Measurements from ENCODE around the gene UCK2.

Gene UCK2

DNA sequence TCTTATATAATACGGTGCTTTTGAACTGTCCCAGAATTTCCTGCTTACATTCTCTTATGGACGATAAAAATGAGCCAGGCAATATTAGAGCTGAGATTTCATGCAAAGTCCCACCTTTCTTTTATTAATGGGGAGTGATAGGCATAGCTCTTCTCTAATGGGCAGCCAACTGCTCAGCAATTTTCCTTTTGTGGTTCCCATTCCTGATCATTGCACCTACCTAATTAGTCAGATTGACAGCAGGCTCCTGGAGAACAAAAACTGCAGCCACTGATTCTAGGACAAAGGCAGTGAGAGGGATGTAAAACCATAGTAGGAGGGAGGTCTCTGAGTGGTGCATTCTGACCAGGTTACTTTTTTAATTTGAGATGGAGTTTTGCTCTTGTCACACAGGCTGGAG is 110.4 kb downstream of the UCK2 start:
- no peak for DNase-seq (ENCODE audit: low spot score)

DNA sequence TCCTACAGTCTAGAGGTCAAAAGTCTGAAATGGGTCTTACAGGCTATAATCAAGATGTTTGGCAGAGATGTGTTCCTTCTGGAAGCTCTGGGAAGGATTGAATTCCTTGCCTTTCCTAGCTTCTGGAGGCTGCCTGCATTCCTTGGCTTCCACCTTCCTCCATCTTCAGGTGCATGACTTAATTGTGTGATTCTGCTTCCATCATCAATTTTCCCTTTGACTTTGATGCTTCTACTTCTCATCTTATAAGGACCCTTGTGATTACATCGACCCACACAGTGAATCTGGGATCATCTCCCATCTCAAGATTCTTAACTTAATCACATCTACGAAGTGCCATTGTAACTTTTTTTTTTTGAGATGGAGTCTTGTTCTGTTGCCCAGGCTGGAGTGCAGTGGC is 111.4 kb downstream of the UCK2 start:
- DNase-seq (ENCODE audit: low spot score) = no peak

DNA sequence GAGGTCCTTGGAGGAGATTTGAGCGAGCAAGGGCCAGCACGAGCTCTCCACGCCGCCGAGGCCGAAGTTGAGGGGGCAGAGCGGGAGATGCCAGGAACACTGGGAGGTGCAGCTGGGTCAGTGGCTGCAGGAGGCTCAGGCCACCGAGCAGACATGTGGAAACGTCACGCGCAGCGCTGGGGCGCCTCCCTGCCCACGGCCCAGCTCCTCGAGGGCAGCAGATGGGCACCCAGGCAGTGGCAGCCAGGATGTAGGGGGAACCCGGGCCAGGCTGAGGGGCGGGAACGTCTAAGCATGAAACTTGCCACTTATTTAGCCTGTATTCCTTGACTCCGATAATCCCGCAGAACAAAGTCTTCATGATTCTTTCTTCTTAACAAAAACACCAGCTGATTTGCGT is 114.1 kb downstream of the UCK2 start:
- DNase-seq (ENCODE audit: low spot score) = no peak

DNA sequence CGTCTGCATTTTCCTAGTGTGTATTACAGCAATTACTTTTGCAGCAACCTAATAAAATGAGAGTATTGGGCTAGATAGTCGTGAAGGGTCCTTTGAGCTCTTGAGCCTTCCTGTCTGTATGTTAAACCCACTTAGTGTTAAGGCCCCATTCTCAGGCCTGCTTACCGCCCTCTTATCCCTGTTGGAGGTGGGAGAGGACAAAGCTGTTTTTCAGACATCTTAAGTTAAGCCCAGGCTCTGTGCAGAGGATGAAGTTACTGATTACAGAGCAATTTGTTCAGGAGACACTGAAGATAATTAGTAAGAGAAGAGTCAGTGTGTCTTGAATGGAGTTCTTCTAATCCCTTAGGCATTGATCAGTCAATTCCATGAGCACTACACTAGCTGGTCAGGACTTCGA is 114.6 kb downstream of the UCK2 start:
- no peak for DNase-seq (ENCODE audit: low spot score)

DNA sequence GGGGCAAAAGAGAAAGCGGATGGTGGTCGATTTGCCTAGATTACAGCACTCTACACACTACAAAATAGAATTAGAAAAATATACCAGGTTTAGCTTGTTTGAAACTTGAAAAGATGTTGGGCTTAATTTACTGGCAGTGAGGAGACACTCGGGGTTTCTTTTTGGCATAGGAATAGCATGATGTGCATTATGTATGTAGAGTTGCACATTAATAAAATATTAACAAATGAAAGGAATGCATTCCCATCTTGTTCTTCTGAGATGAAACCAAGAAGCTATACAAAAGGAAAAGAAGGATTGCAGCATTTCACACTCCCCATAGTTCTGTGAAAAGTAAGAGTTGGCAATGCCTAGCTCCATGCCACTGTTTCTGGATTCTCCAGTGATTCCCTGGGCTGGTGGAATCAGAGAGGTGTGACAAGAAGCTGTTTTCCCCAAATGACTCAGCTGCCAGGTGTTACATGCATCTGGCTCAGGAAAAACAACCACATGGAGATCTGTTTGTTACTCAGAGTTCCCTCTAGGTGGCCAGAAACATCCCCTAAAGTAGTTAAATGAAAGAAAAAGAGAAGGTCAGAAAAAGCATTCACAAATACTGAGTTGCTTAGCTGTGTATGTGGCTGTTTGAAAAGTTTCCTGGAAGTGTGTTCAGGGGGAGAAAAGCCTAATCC is 115.6 kb downstream of the UCK2 start:
- no peak for DNase-seq (ENCODE audit: low spot score)

DNA sequence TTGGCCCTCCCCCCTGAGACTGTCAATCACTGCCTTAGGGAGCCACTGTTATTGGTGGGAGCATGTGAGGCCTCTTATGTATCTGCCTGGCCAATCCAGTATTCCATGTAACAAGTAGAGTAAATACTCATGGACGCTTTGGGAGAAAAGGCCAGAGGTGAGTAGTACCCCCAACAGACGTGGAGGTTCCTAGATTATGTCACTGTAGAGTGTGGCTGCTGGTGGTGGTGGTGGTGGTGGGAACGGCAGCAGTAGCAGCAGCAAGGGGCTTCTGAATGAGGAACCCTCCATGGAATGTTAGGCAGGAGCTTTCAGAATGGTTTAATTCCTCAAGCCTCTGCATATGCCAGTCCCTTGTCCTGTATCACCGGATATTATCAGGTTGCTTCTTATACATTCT is 118.5 kb downstream of the UCK2 start:
- no peak for DNase-seq (ENCODE audit: low spot score)

DNA sequence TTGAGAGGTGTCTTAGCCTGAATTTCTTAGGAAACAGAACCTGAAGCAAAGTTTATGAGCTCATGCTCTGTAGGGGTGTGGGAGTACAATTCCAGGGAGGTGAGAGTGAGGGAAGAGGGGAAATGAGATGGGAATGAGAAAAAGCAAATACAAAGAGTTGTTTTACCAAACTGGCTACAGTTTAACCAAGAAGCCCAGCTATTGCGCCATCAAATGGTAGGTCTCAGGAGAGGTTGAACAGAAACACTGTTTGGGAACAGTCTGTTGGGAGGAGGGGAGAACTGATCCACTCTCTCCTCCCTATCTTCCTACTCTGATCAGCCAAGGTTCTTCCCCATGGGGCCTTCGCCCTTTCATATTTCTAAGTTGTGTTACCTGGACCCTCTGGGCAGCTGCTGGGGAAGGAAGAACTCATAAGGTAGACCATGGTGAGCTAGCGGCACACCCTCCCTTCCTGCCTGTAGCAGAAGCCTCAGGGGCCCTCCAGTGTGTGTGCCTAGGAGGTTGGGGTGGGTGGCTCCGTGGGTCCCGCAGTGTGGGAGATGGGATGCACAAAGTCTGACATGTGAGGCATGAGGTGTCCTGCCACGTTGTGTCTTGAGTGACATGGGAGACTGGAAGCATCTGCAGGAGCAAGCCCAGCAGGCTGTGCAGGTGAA is 120.5 kb downstream of the UCK2 start:
- DNase-seq (ENCODE audit: low spot score) = no peak

DNA sequence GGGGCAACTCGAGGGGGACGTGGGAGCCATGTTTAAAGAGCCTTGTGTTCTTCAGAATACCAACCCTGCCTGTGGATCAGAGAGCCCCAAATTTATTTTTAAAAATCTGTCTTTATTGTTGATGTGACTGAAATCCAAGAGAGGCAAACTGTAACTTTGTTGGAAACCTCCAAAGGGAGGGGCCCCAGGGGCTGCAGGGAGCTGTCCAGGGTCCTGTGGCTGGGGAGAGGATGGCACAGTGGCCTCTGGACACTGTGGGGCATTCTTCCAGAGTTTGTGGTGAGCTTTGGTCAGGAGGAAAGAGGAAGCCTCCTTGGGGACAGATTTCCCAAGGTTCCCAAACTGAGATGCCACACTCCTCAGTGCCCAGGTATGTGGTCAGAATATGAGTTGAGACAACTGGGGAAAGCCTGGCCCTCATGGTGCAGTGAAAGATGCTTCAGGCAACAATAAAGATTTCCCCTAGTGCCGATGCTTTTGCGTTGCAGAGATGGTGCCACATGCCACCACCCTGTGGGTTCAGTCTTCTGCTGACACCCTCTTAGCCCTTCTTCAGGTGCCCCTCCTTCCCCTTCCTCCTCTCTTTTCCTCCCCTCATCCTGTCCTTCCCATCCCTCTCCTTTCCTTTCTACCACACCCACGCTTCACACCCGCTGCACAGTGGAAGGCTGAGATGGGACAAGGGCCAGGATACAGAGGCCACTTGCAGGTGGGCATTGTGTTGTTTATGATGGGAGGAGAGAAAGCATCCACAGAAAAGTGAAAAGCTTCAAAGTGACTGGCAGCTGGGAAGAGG is 122.1 kb downstream of the UCK2 start:
- no peak for DNase-seq (ENCODE audit: low spot score)

DNA sequence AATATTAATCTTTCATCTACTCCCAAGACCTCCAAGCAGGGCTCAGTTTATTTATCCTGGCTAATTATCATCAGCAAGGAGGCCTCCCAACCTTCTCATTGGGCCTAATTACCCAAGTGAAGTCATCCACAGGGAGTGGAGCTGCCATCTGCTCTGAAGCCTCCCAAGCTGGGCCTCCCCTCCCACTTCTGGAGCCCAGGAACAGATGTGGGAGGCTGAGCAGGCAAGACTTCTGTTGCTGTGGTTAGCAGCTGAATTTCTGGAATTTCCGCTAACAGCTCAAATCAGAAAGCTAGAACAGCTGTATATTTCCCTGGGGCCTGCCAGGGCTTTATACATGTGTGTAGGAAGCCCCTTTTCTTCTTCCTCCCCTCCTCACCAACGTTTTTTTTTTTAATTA is 127.5 kb downstream of the UCK2 start:
- DNase-seq (ENCODE audit: low spot score) = no peak

DNA sequence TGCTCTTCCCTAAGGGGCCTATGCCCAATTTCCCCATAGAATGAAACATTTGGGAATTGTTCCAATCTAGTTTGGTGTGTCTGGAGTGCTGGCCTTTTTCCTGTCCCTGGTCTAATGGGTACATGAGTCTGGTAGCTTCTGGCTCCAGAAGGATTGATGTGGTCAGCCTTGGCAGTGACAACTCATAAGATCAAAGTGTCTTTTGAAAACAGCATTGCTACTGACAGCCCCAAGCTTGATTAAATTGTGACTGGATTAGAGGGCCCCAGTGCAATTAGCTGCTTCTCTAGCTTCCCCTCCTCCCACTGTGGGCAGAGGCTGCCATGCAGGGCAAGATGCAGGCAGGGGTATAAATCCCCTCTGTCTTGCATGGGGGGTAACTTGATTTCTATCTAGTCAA is 130.9 kb downstream of the UCK2 start:
- DNase-seq (ENCODE audit: low spot score) = no peak

DNA sequence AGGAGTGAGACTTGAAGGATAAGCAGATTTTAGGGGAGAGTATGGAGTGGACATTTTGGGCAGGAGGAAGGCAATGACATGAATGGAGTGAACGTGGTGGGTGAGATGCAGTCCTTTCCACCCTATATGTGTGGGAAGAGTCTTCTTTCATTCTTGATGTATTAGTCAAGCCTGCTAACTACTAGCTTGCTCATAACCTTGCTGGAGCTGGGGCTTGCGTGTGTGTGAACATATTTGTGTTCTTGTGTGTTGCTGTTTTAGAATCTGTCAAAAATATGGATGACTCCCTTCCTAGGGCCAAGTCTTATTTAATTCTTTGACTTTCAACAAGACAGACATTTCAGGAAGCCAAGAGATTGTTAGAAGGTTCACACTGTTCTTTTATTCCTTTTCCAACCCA is 132.7 kb downstream of the UCK2 start:
- no peak for DNase-seq (ENCODE audit: low spot score)

DNA sequence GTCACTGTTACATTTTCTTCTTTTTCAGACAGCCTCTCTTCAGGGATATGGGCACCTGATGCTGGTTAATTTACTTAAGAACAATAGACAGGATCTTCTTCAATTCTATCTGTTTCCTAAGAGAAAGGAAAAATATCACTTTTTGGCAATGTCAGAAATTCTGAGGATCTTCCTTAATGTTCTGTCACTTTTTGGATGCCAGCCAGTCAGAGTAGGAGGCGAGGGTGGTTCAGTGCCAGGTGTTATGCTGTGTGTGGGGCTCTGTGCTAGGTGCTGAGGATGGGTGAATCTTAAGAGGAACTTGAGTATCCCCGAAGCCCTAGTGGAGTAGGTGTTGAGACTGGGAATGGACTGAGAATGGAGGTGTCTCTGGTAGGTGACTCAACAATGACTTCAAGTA is 133.5 kb downstream of the UCK2 start:
- DNase-seq (ENCODE audit: low spot score) = no peak
